Caco-2 (cell line): ENCODE results near the gene EVI5L. TPM values are rescaled to one million over a fixed set of nuclear protein-coding genes. Genes with fewer than 3 reads are reported as not detected.

Experiments used
- BruUV-seq: library from RNA; stranded (reverse); fragments of 400-500 nt; replicated peaks from 2 replicates; lab custom pipeline; 2021; lab: Mats Ljungman, UMichigan
- CTCF ChIA-PET: fragments of 300-600 bp; sonication (Branson Sonifier 250); formaldehyde crosslinking; loops from one replicate; lab custom pipeline; 2022; ENCODE audit warnings: antibody characterized with exemption; lab: Charles Lee
- POLR2A ChIA-PET: fragments of 300-600 bp; sonication (Branson Sonifier 250); formaldehyde crosslinking; loops from one replicate; lab custom pipeline; 2022; ENCODE audit warnings: antibody characterized with exemption; lab: Charles Lee
- DNase-seq, 2 experiments: peaks; one replicate each; pipeline versions ENCODE4 v3.0.0 to v3.0.0-alpha.2; 2020 to 2022
- H3K27me3 ChIP-seq: replicated peaks from 2 replicates; pipeline ENCODE4 v1.6.0; 2011; ENCODE audit warnings: low read length; ENCODE audit not compliant: control insufficient read depth, insufficient read depth
- H3K36me3 ChIP-seq: 2 replicates; pipeline ENCODE4 v1.5.1; 2011; ENCODE audit warnings: low read length; ENCODE audit not compliant: control insufficient read depth, insufficient read depth
- H3K4me1 ChIP-seq: fragments of 250-450 bp; sonication (Bioruptor Pico); 2 replicates; pipeline ENCODE4 v1.5.1; 2020; ENCODE audit warnings: mild to moderate bottlenecking
- H3K4me3 ChIP-seq: 2 replicates; pipeline ENCODE4 v1.5.1; 2011; ENCODE audit warnings: low read depth, mild to moderate bottlenecking, control low read depth, low read length
- H3K9me3 ChIP-seq: fragments of 250-450 bp; sonication (Bioruptor Pico); 2 replicates; pipeline ENCODE4 v1.5.1; 2020; ENCODE audit warnings: mild to moderate bottlenecking, moderate library complexity
- H3K27ac Mint-ChIP-seq: one replicate; pipeline ENCODE4 v1.8.0; 2022; ENCODE audit warnings: mixed read lengths; ENCODE audit not compliant: unreplicated experiment
- H3K27me3 Mint-ChIP-seq: one replicate; pipeline ENCODE4 v1.8.0; 2022; ENCODE audit warnings: mixed read lengths; ENCODE audit not compliant: insufficient read depth, unreplicated experiment
- H3K36me3 Mint-ChIP-seq: one replicate; pipeline ENCODE4 v1.8.0; 2022; ENCODE audit warnings: mild to moderate bottlenecking, mixed read lengths; ENCODE audit not compliant: insufficient read depth, unreplicated experiment
- H3K4me1 Mint-ChIP-seq: one replicate; pipeline ENCODE4 v1.8.0; 2022; ENCODE audit warnings: low read depth, mixed read lengths; ENCODE audit not compliant: unreplicated experiment
- H3K4me3 Mint-ChIP-seq: one replicate; pipeline ENCODE4 v1.8.0; 2022; ENCODE audit warnings: mild to moderate bottlenecking, moderate library complexity, mixed read lengths; ENCODE audit not compliant: unreplicated experiment
- H3K9me3 Mint-ChIP-seq: one replicate; pipeline ENCODE4 v1.8.0; 2022; ENCODE audit warnings: mixed read lengths; ENCODE audit not compliant: unreplicated experiment
- CTCF ChIP-seq, 2 experiments: fragments of 200-600 bp in 1 of 2; IDR thresholded peaks; 1 replicate in 1 of 2; 2 replicates in 1 of 2; pipeline versions ENCODE4 v1.5.1 to v1.8.0; 2011 to 2022; ENCODE audit warnings: antibody characterized with exemption in 1 of 2, control low read depth in 1 of 2, inconsistent platforms in 1 of 2, low read depth in 1 of 2, low read length in 1 of 2, mild to moderate bottlenecking in 1 of 2, moderate library complexity in 1 of 2; ENCODE audit not compliant: insufficient read depth in 1 of 2, severe bottlenecking in 1 of 2, unreplicated experiment in 1 of 2
- intact Hi-C: fragments of 100-400 bp; cut with micrococcal nuclease; formaldehyde crosslinking; loops from one replicate; pipeline ENCODE4 v1.10.0; 2022; ENCODE audit not compliant: unreplicated experiment
- total RNA-seq: library from RNA; stranded (reverse); gene quantifications from 2 replicates; pipeline ENCODE4 v1.2.3, GENCODE V29; 2022

The EVI5L gene
- total RNA-seq, 1 experiment from 2014 or later = 9.8 TPM

GRCh38 chr19:7849631-7849999 is 19.6 kb downstream of the EVI5L start:
- Histone ChIP-seq H3K4me1 (peaks cover 11% of the 10 kb centered on the region), H3K27me3 (no peaks in the 10 kb centered on the region), H3K9me3 (no peaks in the 10 kb centered on the region), H3K36me3 (no peaks in the 10 kb centered on the region), H3K4me3 (no peak overlapping the region)
- peaks cover 10% of the 10 kb centered on the region for H3K4me1 Mint-ChIP-seq
- intact Hi-C loops = no loop called here
- no peak for TF ChIP-seq CTCF (IDR thresholded peaks at IDR 0.05; ENCODE audit: insufficient read depth in 1 of 2, low read depth in 1 of 2, low read length in 1 of 2, severe bottlenecking in 1 of 2, unreplicated experiment in 1 of 2)
- no peaks in the 10 kb centered on the region for H3K9me3 Mint-ChIP-seq
- no peak for DNase-seq
- H3K4me3 Mint-ChIP-seq = no peak overlapping the region
- BruUV-seq = no TSS peak
- H3K27me3 Mint-ChIP-seq = no peaks in the 10 kb centered on the region
- no peak overlapping the region for H3K27ac Mint-ChIP-seq
- peaks cover 5% of the 10 kb centered on the region for H3K36me3 Mint-ChIP-seq
- ChIA-PET CTCF (no interaction called here), POLR2A (no interaction called here)

- no peak for DNase-seq
- H3K4me1 ChIP-seq = peaks cover 11% of the 10 kb centered on the region
- H3K36me3 Mint-ChIP-seq = peaks cover 5% of the 10 kb centered on the region
- H3K27me3 ChIP-seq = no peaks in the 10 kb centered on the region
- H3K27ac Mint-ChIP-seq = no peak overlapping the region
- ChIA-PET POLR2A (no interaction called here), CTCF (no interaction called here)
- no peak overlapping the region for H3K4me3 Mint-ChIP-seq
- no peaks in the 10 kb centered on the region for H3K9me3 Mint-ChIP-seq
- H3K36me3 ChIP-seq = no peaks in the 10 kb centered on the region
- H3K9me3 ChIP-seq = no peaks in the 10 kb centered on the region
- no peak overlapping the region for H3K4me3 ChIP-seq
- no peaks in the 10 kb centered on the region for H3K27me3 Mint-ChIP-seq
- TF ChIP-seq CTCF (IDR thresholded peaks at IDR 0.05; ENCODE audit: insufficient read depth in 1 of 2, low read depth in 1 of 2, low read length in 1 of 2, severe bottlenecking in 1 of 2, unreplicated experiment in 1 of 2) = no peak
- H3K4me1 Mint-ChIP-seq = peaks cover 10% of the 10 kb centered on the region
- intact Hi-C loops = loop anchor here (5.0 kb wide), 1 partner anchor 37 kb away; the partner anchor contains the start of gene LRRC8E
- no TSS peak for BruUV-seq
Measured at GRCh38 chr19:7850000-7850813, 20.2 kb downstream of the EVI5L start.

- Histone ChIP-seq H3K9me3 (no peaks in the 10 kb centered on the region), H3K4me3 (no peak overlapping the region), H3K4me1 (peaks cover 11% of the 10 kb centered on the region), H3K27me3 (no peaks in the 10 kb centered on the region), H3K36me3 (no peaks in the 10 kb centered on the region)
- Mint-ChIP-seq H3K9me3 (no peaks in the 10 kb centered on the region), H3K4me1 (peaks cover 10% of the 10 kb centered on the region), H3K36me3 (peaks cover 5% of the 10 kb centered on the region), H3K27ac (no peak overlapping the region), H3K27me3 (no peaks in the 10 kb centered on the region), H3K4me3 (no peak overlapping the region)
- intact Hi-C loops = loop anchor here (5.0 kb wide), 1 partner anchor 36 kb away; the partner anchor contains the start of gene LRRC8E
- BruUV-seq = no TSS peak
- DNase-seq = no peak
- ChIA-PET POLR2A (no interaction called here), CTCF (no interaction called here)
- no peak for TF ChIP-seq CTCF (IDR thresholded peaks at IDR 0.05; ENCODE audit: insufficient read depth in 1 of 2, low read depth in 1 of 2, low read length in 1 of 2, severe bottlenecking in 1 of 2, unreplicated experiment in 1 of 2)
Measured at GRCh38 chr19:7850945-7851622, 21.1 kb downstream of the EVI5L start.
